ENCODE results near the gene TNIK.

Gene TNIK

DNA sequence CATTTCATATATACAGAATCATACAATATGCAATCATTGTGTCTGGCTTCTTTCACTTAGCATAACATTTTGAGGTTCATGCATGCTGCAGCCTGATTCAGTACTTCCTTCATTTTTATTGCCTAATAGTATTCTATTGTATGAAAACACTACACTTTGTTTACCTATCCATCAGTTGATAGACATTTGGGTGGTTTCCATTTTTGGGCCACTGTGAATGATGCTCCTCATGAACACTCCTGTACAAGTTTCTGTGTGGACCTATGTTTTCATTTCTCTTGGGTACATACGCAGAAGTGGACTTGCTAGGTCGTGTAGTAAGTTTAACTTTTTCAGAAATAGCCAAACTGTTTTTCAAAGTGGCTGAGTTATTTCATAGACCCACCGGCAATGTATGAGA is 18.8 kb downstream of the TNIK start:
- H3K4me3 ChIP-seq (ENCODE audit: control insufficient read depth, low read depth, low read length): no peak overlapping the region
- DNase-seq (ENCODE audit: low read depth): no peak
- no peak for TF ChIP-seq CTCF (conservative IDR thresholded peaks at IDR 0.05; ENCODE audit: control insufficient read depth, insufficient read depth, low read depth, low read length)

DNA sequence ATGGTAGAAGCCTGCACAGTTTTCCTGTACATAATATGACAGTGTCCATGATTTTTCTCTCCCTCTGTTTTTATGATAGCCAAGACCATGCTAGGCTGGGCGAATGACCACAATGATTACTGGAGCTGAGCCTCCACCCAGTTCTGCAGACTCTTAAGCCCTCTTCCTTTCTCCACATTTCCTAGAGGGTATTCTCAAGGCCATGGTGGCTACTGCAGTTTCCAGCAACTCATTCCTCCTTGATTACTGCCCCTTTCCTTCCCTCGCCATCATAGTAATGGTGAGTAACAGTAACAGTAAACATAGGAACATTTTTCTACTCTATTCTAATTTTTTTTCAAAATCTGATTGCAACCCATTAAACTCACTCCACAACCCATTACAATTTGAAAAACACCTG is 20.2 kb downstream of the TNIK start:
- H3K4me3 ChIP-seq (ENCODE audit: control insufficient read depth, low read depth, low read length): no peak overlapping the region
- TF ChIP-seq CTCF (conservative IDR thresholded peaks at IDR 0.05; ENCODE audit: control insufficient read depth, insufficient read depth, low read depth, low read length): no peak
- DNase-seq (ENCODE audit: low read depth): no peak

GRCh38 chr3:171437115-171437756 is 23.0 kb downstream of the TNIK start:
- no peak for TF ChIP-seq CTCF (conservative IDR thresholded peaks at IDR 0.05; ENCODE audit: control insufficient read depth, insufficient read depth, low read depth, low read length)
- H3K4me3 ChIP-seq (ENCODE audit: control insufficient read depth, low read depth, low read length): no peak overlapping the region
- DNase-seq (ENCODE audit: low read depth): no peak

GRCh38 chr3:171436380-171436779 is 23.8 kb downstream of the TNIK start:
- no peak overlapping the region for H3K4me3 ChIP-seq (ENCODE audit: control insufficient read depth, low read depth, low read length)

GRCh38 chr3:171435757-171436156 is 24.4 kb downstream of the TNIK start:
- no peak overlapping the region for H3K4me3 ChIP-seq (ENCODE audit: control insufficient read depth, low read depth, low read length)
- no peak for DNase-seq (ENCODE audit: low read depth)
- no peak for TF ChIP-seq CTCF (conservative IDR thresholded peaks at IDR 0.05; ENCODE audit: control insufficient read depth, insufficient read depth, low read depth, low read length)

More at GRCh38 chr3:171436380-171436779, 23.8 kb downstream of the TNIK start:
- no peak for DNase-seq (ENCODE audit: low read depth)
- TF ChIP-seq CTCF (conservative IDR thresholded peaks at IDR 0.05; ENCODE audit: control insufficient read depth, insufficient read depth, low read depth, low read length): no peak

GRCh38 chr3:171435143-171435542 is 25.1 kb downstream of the TNIK start:
- no peak for TF ChIP-seq CTCF (conservative IDR thresholded peaks at IDR 0.05; ENCODE audit: control insufficient read depth, insufficient read depth, low read depth, low read length)
- DNase-seq (ENCODE audit: low read depth): no peak
- no peak overlapping the region for H3K4me3 ChIP-seq (ENCODE audit: control insufficient read depth, low read depth, low read length)

DNA sequence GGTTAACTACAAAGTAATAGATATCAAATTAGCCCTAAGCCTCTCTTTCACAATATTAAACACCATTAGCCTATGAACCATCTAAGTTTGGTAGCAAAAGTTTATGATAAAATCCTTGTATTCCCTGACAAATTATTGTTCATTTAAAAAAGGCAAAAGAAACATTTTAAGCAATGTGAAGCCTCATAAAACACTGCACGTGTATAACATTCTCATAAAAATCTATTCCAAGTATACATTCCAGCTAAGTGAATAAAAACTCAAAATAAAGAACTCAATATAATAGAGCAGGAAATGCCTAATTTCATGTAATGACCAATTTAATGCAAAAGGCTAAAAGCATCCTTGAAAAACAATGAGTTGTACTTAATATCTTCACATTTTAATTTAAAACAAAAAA is 27.7 kb downstream of the TNIK start:
- no peak for DNase-seq (ENCODE audit: low read depth)
- TF ChIP-seq CTCF (conservative IDR thresholded peaks at IDR 0.05; ENCODE audit: control insufficient read depth, insufficient read depth, low read depth, low read length): no peak
- H3K4me3 ChIP-seq (ENCODE audit: control insufficient read depth, low read depth, low read length): no peak overlapping the region

Data from fibroblast of mammary gland (primary cell).